ENCODE data around the gene TMEM212. TPM values are rescaled to one million over a fixed set of nuclear protein-coding genes. Genes with fewer than 3 reads are reported as not detected.

The TMEM212 gene
- total RNA-seq, 1 donor from 2014 or later, result not detected

DNA sequence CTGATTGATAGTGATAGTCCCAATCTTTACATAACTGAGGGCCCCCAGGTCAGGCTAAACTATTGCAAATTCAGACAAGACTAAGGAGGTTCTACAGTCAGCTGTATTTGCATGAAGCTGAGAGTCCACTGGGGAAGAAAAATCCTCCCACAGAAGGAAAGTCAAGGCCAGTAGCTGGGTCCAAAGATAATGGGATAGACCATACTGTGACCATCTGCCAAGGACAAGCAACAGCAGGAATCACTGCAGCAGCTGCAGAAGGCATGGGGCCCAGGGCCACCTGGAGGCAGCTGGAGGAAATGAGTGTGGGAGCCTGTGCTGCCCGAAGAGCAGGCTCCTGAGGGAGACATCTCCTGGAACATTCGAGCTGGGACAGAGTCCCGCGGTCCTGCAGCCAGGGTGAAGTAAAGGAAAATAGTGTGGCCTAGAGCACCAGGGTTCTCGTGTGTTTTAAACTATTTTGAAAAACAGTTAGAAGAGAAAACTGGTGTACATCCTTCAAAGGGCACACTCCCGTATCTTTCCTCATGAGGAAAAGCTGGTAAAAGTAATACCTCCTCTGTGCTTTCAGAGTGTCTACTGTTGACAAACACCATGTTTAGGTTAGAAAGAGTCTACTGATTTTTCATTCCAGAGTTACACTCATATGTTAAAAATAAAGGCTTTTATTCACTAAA lies 13.2 kb upstream of the TMEM212 start:
- Histone ChIP-seq H3K27ac (ENCODE audit: low read depth, low read length) (no peak overlapping the region), H3K4me1 (ENCODE audit: insufficient read depth, low read length) (peaks cover 13% of the 10 kb centered on the region), H3K9me3 (ENCODE audit: insufficient read depth, low read depth, low read length) (no peaks in the 10 kb centered on the region), H3K79me2 (ENCODE audit: insufficient read depth, low read length) (no peaks in the 10 kb centered on the region), H2AFZ (ENCODE audit: low read depth, low read length) (peak overlapping the region; percentile 22), H3K4me2 (ENCODE audit: low read length) (no peak overlapping the region), H4K20me1 (ENCODE audit: insufficient read depth, low read length) (no peaks in the 10 kb centered on the region), H3K9ac (ENCODE audit: low read length) (no peak overlapping the region), H3K36me3 (ENCODE audit: insufficient read depth, low read length) (no peaks in the 10 kb centered on the region), H3K27me3 (ENCODE audit: insufficient read depth, low read length) (no peaks in the 10 kb centered on the region), H3K4me3 (ENCODE audit: insufficient read depth, low read depth, low read length) (no peak overlapping the region)
- H3K4me1 Mint-ChIP-seq (ENCODE audit: low read depth, unreplicated experiment), result peaks cover 12% of the 10 kb centered on the region
- DNase-seq (ENCODE audit: low read depth), result peak; percentile 64
- H3K36me3 Mint-ChIP-seq (ENCODE audit: low read depth, unreplicated experiment), result peaks cover 2% of the 10 kb centered on the region
- H3K27ac Mint-ChIP-seq (ENCODE audit: unreplicated experiment), result no peak overlapping the region
- H3K9me3 Mint-ChIP-seq (ENCODE audit: unreplicated experiment), result no peaks in the 10 kb centered on the region
- no peak overlapping the region for H3K4me3 Mint-ChIP-seq (ENCODE audit: unreplicated experiment)
- TF ChIP-seq, protein P1, sequence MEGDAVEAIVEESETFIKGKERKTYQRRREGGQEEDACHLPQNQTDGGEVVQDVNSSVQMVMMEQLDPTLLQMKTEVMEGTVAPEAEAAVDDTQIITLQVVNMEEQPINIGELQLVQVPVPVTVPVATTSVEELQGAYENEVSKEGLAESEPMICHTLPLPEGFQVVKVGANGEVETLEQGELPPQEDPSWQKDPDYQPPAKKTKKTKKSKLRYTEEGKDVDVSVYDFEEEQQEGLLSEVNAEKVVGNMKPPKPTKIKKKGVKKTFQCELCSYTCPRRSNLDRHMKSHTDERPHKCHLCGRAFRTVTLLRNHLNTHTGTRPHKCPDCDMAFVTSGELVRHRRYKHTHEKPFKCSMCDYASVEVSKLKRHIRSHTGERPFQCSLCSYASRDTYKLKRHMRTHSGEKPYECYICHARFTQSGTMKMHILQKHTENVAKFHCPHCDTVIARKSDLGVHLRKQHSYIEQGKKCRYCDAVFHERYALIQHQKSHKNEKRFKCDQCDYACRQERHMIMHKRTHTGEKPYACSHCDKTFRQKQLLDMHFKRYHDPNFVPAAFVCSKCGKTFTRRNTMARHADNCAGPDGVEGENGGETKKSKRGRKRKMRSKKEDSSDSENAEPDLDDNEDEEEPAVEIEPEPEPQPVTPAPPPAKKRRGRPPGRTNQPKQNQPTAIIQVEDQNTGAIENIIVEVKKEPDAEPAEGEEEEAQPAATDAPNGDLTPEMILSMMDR (IDR thresholded peaks at IDR 0.05; ENCODE audit: insufficient read depth, low read depth, low read length), result peak; percentile 65
- TF ChIP-seq EZH2 (IDR thresholded peaks at IDR 0.05; ENCODE audit: insufficient read depth, low read length), result no peak
- FAIRE-seq, result no peak
- peaks cover 4% of the 10 kb centered on the region for H3K27me3 Mint-ChIP-seq (ENCODE audit: low read depth, unreplicated experiment)

DNA sequence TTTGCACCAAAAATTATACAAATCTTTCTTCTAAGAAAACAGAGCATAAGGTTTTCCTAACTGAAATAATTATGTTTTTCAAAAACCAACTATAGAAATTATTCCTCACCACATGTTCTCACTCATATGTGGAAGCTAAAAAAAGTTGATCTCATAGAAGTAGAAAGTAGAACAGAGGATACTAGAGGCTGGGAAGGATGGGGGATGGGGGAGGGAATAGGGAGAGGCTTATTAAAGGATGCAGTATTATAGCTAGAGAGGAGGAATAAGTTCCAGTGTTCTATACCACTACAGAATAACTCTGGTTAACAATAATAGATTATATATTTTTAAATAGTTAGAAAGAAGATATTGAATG lies 12.7 kb upstream of the TMEM212 start:
- Histone ChIP-seq H3K4me2 (ENCODE audit: low read length) (no peak overlapping the region), H2AFZ (ENCODE audit: low read depth, low read length) (no peak overlapping the region), H3K9me3 (ENCODE audit: insufficient read depth, low read depth, low read length) (no peaks in the 10 kb centered on the region), H3K4me3 (ENCODE audit: insufficient read depth, low read depth, low read length) (no peak overlapping the region), H3K27ac (ENCODE audit: low read depth, low read length) (no peak overlapping the region), H3K9ac (ENCODE audit: low read length) (no peak overlapping the region), H4K20me1 (ENCODE audit: insufficient read depth, low read length) (no peaks in the 10 kb centered on the region), H3K4me1 (ENCODE audit: insufficient read depth, low read length) (peaks cover 8% of the 10 kb centered on the region), H3K36me3 (ENCODE audit: insufficient read depth, low read length) (no peaks in the 10 kb centered on the region), H3K27me3 (ENCODE audit: insufficient read depth, low read length) (no peaks in the 10 kb centered on the region), H3K79me2 (ENCODE audit: insufficient read depth, low read length) (no peaks in the 10 kb centered on the region)
- H3K27ac Mint-ChIP-seq (ENCODE audit: unreplicated experiment), result no peak overlapping the region
- DNase-seq (ENCODE audit: low read depth) (no peak), FAIRE-seq (no peak)
- peaks cover 4% of the 10 kb centered on the region for H3K27me3 Mint-ChIP-seq (ENCODE audit: low read depth, unreplicated experiment)
- peaks cover 2% of the 10 kb centered on the region for H3K36me3 Mint-ChIP-seq (ENCODE audit: low read depth, unreplicated experiment)
- H3K9me3 Mint-ChIP-seq (ENCODE audit: unreplicated experiment), result no peaks in the 10 kb centered on the region
- H3K4me3 Mint-ChIP-seq (ENCODE audit: unreplicated experiment), result no peak overlapping the region
- peaks cover 9% of the 10 kb centered on the region for H3K4me1 Mint-ChIP-seq (ENCODE audit: low read depth, unreplicated experiment)
- TF ChIP-seq, protein P1 (IDR thresholded peaks at IDR 0.05; ENCODE audit: insufficient read depth, low read depth, low read length), result no peak
- TF ChIP-seq EZH2 (IDR thresholded peaks at IDR 0.05; ENCODE audit: insufficient read depth, low read length), result no peak

DNA sequence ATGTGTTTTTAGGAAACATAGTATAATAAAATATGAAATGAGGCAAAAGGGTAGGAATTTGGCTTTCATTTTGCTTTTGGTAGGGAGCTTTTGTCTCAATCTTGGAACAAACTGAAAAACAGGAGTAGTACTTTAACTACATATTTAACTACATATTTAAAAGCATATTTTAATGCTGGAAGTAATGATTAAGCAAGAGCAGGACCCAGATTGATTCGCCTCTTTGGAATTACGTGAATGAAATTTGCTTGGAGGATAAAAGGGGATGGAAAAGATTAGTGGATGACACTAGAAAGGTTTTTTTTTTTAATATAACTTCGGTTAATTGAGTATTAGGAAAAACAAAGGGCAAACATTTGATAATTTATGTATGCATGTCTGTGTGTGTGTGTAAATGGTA lies 11.2 kb upstream of the TMEM212 start:
- FAIRE-seq, result no peak

More for the DNA sequence above, 11.2 kb upstream of the TMEM212 start:
- peaks cover 6% of the 10 kb centered on the region for H3K4me1 ChIP-seq (ENCODE audit: insufficient read depth, low read length)
- no peaks in the 10 kb centered on the region for H3K9me3 ChIP-seq (ENCODE audit: insufficient read depth, low read depth, low read length)
- Mint-ChIP-seq H3K27me3 (ENCODE audit: low read depth, unreplicated experiment) (peaks cover 4% of the 10 kb centered on the region), H3K36me3 (ENCODE audit: low read depth, unreplicated experiment) (peaks cover 2% of the 10 kb centered on the region), H3K4me1 (ENCODE audit: low read depth, unreplicated experiment) (peaks cover 9% of the 10 kb centered on the region), H3K9me3 (ENCODE audit: unreplicated experiment) (no peaks in the 10 kb centered on the region), H3K27ac (ENCODE audit: unreplicated experiment) (peak overlapping the region; percentile 26), H3K4me3 (ENCODE audit: unreplicated experiment) (no peak overlapping the region)
- TF ChIP-seq EZH2 (IDR thresholded peaks at IDR 0.05; ENCODE audit: insufficient read depth, low read length), result no peak
- TF ChIP-seq, protein P1 (IDR thresholded peaks at IDR 0.05; ENCODE audit: insufficient read depth, low read depth, low read length), result no peak
- no peaks in the 10 kb centered on the region for H3K79me2 ChIP-seq (ENCODE audit: insufficient read depth, low read length)
- no peak overlapping the region for H3K27ac ChIP-seq (ENCODE audit: low read depth, low read length)
- H3K27me3 ChIP-seq (ENCODE audit: insufficient read depth, low read length), result no peaks in the 10 kb centered on the region
- no peak for DNase-seq (ENCODE audit: low read depth)
- H3K9ac ChIP-seq (ENCODE audit: low read length), result no peak overlapping the region
- H4K20me1 ChIP-seq (ENCODE audit: insufficient read depth, low read length), result no peaks in the 10 kb centered on the region
- H3K4me3 ChIP-seq (ENCODE audit: insufficient read depth, low read depth, low read length), result no peak overlapping the region
- H3K36me3 ChIP-seq (ENCODE audit: insufficient read depth, low read length), result no peaks in the 10 kb centered on the region
- H2AFZ ChIP-seq (ENCODE audit: low read depth, low read length), result no peak overlapping the region
- H3K4me2 ChIP-seq (ENCODE audit: low read length), result no peak overlapping the region
